CD1c-positive myeloid dendritic cell (primary cell): ENCODE data around the gene BSG.
A peak's percentile ranks its signal among the peaks of the same experiment; 100 is the strongest.
"Not testable (repeated sequence)": the region's sequence is repeated elsewhere in the genome, so short reads cannot be mapped to it uniquely, and the experiment has no call there.

Experiments
- DNase-seq: peaks from one replicate; pipeline ENCODE4 v3.0.0-alpha.2; 2016; ENCODE audit errors: extremely low spot score

Gene BSG

DNA sequence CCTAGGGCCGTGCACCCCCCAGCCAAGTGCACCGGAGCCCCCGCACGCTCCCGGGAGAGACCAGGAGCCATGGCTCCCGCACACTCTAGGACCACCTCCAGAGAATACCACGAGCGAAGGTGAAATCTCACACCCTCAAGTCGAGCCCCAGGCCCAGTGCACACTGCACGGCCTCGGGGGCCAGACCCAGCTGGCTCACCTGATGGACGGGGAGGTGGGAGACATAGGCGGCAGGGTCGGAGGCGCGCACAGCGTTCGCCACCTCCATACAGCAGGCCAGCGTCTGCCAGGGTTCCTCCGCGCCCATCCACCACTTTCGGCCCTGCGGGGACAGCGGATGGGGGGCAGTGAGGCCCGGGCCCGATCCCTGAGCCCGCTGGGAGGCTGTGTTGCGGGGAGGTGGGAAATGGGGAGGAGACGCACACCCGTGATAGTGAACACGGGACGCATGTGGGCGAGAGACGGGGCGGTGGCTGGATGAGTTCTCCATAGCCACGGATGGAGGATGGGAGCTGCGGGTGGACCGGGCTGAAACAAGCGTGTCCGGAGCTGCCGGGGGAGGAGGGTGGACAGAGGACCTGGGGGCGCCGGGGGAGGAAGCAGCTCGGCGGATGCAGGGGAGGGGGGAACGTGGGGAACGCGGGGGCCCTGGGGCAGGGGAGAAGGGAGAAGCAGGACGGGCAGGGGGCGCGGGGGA is 47.9 kb downstream of the BSG start:
- no peak for DNase-seq

DNA sequence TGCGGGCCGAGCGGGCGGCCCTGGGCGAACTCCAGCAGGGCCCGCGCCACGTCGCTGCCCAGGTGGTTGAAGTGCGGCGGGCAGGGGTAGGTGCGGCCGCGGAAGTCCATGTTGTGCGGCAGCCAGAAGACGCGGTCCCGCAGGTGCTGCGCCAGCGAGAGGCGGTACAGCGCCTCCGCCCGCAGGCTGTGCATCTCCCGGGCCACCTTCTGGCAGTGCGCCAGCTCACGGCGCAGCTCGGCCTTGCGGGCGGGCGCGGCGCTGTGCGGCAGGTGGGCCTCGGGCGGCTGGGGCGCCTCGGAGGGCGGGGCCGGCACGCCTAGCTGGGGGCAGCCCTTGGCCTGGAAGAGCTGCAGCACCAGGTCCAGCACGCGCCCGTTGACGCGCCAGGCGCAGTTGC is 48.8 kb downstream of the BSG start:
- DNase-seq, result not testable (repeated sequence)

- DNase-seq, result no peak
Observed at GRCh38 chr19:621819-622218, 49.4 kb downstream of the BSG start.

DNA sequence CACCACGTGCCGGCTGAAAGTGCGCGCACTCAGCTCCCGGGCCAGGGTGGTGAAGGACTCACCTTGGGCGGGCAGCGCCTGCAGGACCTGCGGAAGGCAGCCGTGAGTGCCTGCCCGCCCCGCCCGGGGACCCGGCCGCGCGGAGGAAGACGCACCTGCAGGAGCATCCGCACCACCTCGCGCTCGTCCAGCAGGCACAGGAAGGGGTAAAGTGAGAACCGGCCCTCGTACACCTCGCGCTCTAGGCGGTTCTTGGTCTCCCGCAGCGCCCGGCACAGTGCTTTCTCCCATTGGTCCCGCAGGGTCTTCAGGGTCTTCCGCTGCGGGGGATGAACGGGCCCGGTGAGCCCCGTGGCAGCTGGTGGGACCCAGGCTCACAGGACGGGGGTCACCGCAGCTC is 50.3 kb downstream of the BSG start:
- DNase-seq, result no peak

- DNase-seq, result no peak
Observed at GRCh38 chr19:623175-623916, 51.0 kb downstream of the BSG start.

DNA sequence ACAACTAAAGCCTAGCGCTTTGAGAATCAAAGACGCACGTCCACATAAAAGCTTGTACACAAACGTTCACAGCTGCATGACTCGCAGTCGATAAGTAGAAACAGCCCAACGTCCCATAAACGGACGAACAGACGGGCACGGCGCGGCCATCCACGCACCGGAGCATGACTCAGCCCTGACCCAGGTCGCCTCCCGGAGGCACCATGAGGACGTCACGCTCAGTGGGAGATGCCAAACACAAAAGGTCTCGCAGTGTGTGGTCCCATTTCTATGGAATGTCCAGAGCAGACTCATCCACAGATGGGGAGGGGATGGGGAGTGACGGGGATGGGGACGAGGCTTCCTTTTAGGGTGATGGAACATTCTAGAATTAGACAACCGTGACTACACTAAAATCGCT is 51.6 kb downstream of the BSG start:
- no peak for DNase-seq

GRCh38 chr19:624433-625109 is 52.2 kb downstream of the BSG start:
- DNase-seq, result no peak

DNA sequence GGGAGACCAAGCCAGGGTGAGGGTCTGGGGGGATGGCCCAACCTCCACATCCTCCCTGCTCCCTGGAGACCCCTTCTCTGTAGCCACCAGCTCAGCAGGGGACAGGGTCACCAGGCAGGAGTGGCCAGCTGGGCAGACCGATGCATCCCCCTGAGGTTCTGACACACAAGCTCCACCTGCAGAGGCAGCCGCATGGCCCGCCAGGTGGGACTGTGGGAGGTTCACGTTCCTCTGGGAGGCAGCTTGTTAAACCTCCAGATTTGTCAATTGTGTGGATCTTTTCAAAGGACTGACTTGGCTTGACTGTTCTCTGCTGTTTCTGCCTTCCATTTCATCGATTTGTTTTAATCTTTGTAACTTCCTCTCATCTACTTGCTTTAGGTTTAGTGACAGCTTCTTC is 52.9 kb downstream of the BSG start:
- DNase-seq, result no peak

DNA sequence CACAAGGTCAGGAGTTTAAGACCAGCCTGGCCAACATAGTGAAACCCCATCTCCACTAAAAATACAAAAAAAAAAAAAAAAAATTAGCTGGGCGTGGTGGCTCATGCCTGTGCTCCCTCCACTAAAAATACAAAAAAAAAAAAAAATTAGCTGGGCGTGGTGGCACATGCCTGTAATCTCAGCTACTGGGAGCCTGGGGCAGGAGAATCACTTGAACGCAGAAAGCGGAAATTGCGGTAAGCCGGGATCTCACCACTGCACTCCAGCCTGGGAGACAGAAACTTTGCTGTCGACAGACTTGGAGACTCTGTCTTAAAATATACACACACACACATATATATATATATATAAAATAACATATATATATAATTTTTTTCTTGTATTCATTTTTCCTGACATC is 54.2 kb downstream of the BSG start:
- not testable (repeated sequence) for DNase-seq

DNA sequence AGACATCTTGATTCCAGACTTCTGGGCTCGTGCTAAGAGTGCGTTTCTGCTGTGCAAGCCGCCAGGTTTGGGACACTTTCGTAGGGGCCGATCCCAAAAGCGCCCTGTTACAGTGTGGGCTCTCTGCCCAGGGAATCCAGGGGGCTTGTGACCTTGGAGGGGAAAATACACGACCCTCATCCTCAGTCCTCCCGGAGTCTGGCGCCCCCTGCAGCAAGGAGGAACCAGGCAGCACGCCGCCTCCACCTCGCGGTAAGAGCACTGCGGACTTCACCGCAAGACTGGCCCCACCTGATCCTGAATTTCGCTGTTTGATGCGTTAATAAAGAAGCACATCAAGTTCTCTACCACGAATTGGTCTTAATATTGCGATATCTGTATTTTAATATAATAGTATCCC is 55.8 kb downstream of the BSG start:
- DNase-seq, result no peak

DNA sequence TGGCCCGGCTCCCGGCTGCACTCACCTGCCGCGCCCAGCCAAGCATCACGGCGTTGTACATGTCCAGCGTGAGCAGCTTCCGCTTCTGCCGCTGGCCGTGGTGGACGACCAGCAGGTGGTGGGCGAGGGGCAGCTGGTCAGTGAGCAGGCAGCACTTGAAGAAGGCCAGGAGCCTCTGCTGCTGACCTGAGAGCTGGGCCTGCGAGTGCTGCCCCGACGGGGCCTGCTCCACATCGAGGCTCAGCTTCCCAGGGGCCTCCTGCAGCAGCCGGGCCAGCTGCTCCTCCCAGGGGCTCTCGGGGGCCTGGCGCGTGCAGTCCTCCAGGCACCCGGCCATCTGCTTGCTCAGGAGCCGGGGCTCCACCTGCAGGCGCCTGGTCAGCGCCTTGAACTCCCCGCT is 57.1 kb downstream of the BSG start:
- DNase-seq, result not testable (repeated sequence)

- DNase-seq, result no peak
Observed at GRCh38 chr19:629961-630714, 57.7 kb downstream of the BSG start.

GRCh38 chr19:632579-633067 is 60.2 kb downstream of the BSG start:
- DNase-seq, result peak; percentile 71
